ENCODE results near the gene CNTFR.

Gene CNTFR

DNA sequence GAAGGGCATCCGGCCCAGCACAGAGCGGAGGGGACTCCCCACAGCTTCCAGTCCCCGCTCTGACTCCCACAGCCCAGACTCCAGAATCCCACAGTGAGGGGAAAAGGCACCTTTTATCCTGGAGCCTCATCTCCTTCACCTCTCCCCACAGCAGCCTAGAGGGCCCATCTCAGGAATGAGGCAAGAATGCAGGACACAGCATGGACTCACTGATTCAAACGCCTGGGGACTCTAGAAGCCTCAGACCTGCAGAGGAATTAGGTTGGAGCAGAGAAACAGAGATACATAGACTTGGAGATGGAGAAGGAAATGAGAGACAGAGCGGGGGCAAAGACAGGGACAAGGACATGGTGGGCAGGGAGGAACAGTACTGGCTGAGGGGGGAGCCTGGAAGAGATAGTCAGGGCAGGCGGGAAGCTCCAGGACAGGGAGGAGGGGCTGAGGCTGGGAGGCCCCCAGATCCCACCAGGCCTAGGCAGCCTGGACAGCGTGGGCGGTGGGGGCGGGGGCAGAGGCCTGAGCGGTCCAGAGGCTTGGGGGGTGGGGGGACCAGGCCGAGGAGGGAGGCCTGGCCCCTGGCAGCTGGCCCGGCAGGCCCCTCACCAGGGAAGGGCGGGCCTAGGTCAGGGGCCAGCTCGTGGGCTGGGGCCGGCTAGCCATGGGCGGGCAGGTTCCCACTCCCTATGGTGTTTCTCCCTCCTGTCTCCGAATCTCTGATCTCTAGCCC lies 15.8 kb downstream of the CNTFR start:
- no peaks in the 10 kb centered on the region for H3K9me3 Mint-ChIP-seq

DNA sequence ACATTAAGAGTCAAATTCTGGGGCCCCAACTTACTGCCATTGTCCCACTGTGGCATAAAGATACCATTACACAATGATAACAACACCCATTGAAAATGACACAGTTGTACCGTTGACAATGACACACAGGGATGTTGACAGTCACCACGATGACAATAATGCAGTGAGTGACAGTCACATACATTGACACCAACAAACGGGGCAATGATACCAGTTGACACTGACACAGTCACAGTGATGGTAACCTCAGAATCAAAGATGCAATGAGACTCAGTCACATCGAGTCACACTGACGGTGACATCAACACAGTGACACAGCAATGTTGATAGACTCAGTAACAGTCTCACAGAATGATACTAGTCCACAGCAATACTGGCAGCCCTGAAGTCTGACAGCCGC lies 16.9 kb downstream of the CNTFR start:
- Mint-ChIP-seq H3K36me3 (ENCODE audit: low read depth) (peaks cover 4% of the 10 kb centered on the region), H3K4me1 (peaks cover 91% of the 10 kb centered on the region), H3K9me3 (no peaks in the 10 kb centered on the region), H3K27ac (peak overlapping the region in 2 of 3 experiments; percentile 92 to 96), H3K27me3 (ENCODE audit: low read depth) (peaks cover 22% of the 10 kb centered on the region), H3K4me3 (no peak overlapping the region)
- TF ChIP-seq, protein P1, sequence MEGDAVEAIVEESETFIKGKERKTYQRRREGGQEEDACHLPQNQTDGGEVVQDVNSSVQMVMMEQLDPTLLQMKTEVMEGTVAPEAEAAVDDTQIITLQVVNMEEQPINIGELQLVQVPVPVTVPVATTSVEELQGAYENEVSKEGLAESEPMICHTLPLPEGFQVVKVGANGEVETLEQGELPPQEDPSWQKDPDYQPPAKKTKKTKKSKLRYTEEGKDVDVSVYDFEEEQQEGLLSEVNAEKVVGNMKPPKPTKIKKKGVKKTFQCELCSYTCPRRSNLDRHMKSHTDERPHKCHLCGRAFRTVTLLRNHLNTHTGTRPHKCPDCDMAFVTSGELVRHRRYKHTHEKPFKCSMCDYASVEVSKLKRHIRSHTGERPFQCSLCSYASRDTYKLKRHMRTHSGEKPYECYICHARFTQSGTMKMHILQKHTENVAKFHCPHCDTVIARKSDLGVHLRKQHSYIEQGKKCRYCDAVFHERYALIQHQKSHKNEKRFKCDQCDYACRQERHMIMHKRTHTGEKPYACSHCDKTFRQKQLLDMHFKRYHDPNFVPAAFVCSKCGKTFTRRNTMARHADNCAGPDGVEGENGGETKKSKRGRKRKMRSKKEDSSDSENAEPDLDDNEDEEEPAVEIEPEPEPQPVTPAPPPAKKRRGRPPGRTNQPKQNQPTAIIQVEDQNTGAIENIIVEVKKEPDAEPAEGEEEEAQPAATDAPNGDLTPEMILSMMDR (IDR thresholded peaks at IDR 0.05; ENCODE audit: unreplicated experiment in 3 of 3): no peak

More for the DNA sequence above, 15.8 kb downstream of the CNTFR start:
- TF ChIP-seq, protein P1 (IDR thresholded peaks at IDR 0.05; ENCODE audit: unreplicated experiment in 3 of 3): no peak
- H3K27ac Mint-ChIP-seq: peak overlapping the region; percentile 91 to 94 (median 92)
- H3K36me3 Mint-ChIP-seq (ENCODE audit: low read depth): no peaks in the 10 kb centered on the region
- peaks cover 16% of the 10 kb centered on the region for H3K27me3 Mint-ChIP-seq (ENCODE audit: low read depth)
- H3K4me1 Mint-ChIP-seq: peaks cover 84% of the 10 kb centered on the region
- peak overlapping the region; percentile 7 to 21 (median 10) for H3K4me3 Mint-ChIP-seq

DNA sequence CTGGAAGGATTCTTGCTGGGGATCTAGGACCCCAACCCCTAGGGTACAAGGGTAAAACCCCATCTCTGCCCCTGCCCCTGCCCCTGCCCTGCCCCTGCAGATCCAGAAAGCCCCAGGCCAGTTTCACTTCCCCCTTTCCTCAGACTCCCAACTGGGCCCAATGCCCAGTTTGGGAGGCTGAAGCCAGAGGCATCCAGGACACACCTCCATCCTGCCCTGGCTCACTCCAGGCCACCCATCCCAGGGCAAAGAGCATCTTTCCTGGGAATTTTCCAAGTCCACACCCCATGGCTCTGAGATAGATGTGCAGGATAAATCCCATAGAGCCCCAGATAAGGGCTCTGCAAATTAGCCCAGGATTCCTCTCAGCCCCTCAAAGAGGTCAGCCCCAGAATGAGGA lies 17.4 kb downstream of the CNTFR start:
- H3K4me3 Mint-ChIP-seq: no peak overlapping the region
- TF ChIP-seq, protein P1 (IDR thresholded peaks at IDR 0.05; ENCODE audit: unreplicated experiment in 3 of 3): no peak
- H3K27me3 Mint-ChIP-seq (ENCODE audit: low read depth): peaks cover 19% of the 10 kb centered on the region
- H3K4me1 Mint-ChIP-seq: peaks cover 91% of the 10 kb centered on the region
- peaks cover 8% of the 10 kb centered on the region for H3K36me3 Mint-ChIP-seq (ENCODE audit: low read depth)
- H3K9me3 Mint-ChIP-seq: no peaks in the 10 kb centered on the region
- H3K27ac Mint-ChIP-seq: peak overlapping the region; percentile 83 to 96 (median 92)

DNA sequence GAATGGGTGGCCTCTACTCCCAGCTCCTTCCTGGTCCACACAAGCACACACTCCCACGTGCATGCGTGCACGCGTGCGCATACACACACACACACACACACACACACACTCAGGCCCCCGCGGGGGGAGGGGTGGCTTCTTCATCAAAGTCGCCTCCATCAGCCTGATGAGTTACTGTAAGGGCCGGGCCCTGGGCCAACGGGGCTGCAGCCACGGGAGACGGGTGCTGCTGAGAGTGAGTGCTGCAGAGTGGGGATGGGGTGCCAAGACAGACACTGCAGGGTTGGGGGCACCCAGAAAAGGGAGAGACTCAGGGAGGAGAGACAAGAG lies 18.1 kb downstream of the CNTFR start:
- Mint-ChIP-seq H3K36me3 (ENCODE audit: low read depth) (peaks cover 14% of the 10 kb centered on the region), H3K27ac (peak overlapping the region; percentile 83 to 96 (median 92)), H3K4me1 (peaks cover 91% of the 10 kb centered on the region), H3K9me3 (no peaks in the 10 kb centered on the region), H3K27me3 (ENCODE audit: low read depth) (peaks cover 16% of the 10 kb centered on the region), H3K4me3 (peak overlapping the region; percentile 43 to 55 (median 44))
- TF ChIP-seq, protein P1 (IDR thresholded peaks at IDR 0.05; ENCODE audit: unreplicated experiment in 3 of 3): no peak

DNA sequence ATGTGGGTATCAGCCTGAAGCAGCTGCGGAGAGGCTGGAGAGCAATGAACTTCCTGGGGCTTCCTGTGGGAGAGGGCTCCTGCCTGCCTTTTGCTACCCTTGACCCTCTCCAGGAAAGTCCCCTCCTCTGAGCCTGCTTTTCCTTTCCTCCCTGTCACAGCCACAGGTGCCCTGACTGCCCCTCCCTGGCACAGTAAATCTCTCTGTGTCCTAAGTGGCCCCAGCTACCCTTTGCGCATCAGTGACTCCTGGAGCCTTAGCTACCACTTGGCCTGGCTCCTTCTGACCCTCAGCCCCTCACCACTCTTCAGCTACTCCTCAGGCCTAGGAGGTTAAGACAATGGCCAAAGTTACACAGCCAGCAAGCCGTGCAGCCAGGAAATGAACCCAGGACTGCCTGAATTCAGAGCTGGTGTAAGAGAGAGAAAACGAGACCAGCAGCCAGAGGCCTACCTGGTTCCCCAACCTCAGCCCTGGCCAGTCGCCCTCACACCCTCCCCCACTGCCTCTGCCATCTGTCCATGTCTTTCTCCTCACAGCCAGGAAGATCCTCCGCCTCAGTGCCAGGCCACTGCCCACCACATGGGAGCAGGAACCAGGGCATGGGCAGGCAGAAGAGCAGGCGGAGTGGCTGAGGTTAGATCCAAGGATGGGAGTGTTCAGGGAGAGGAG lies 18.6 kb downstream of the CNTFR start:
- Mint-ChIP-seq H3K9me3 (no peaks in the 10 kb centered on the region), H3K36me3 (ENCODE audit: low read depth) (peaks cover 14% of the 10 kb centered on the region), H3K4me3 (peak overlapping the region; percentile 11 to 44 (median 43)), H3K4me1 (peaks cover 91% of the 10 kb centered on the region), H3K27ac (peak overlapping the region; percentile 83 to 96 (median 92)), H3K27me3 (ENCODE audit: low read depth) (peaks cover 11% of the 10 kb centered on the region)
- TF ChIP-seq, protein P1 (IDR thresholded peaks at IDR 0.05; ENCODE audit: unreplicated experiment in 3 of 3): no peak

All from nephron (organoid).